Erythroblast (primary cell): ENCODE measurements around the gene EHD1.

Experiments
- GATA1 ChIP-seq: IDR thresholded peaks from 2 replicates; pipeline ENCODE4 v1.6.1; 2011; ENCODE audit warnings: low read depth, mild to moderate bottlenecking, control low read depth, low read length, moderate library complexity
- POLR2A ChIP-seq: IDR thresholded peaks from 2 replicates; pipeline ENCODE4 v1.6.1; 2011; ENCODE audit warnings: mild to moderate bottlenecking, low read length

- TF ChIP-seq POLR2A, result no peak
- TF ChIP-seq GATA1, result no peak
These were observed 37.0 kb upstream of the EHD1 start for GRCh38 chr11:64915376-64915887.
